ENCODE results near the gene GPR78. TPM values are rescaled to one million over a fixed set of nuclear protein-coding genes. Genes with fewer than 3 reads are reported as not detected.
"Not testable (repeated sequence)": the region's sequence is repeated elsewhere in the genome, so short reads cannot be mapped to it uniquely, and the experiment has no call there.

The GPR78 gene
- total and polyA plus RNA-seq, 8 donors = 0.31 to 2.3 (median 0.55) TPM; not detected in 5

GRCh38 chr4:8635897-8636554, 55.8 kb downstream of the GPR78 start:
- H3K9me3 ChIP-seq; H3K4me3 ChIP-seq; intact Hi-C loops (cut with DNase I; ENCODE audit: low total_unique reads); H3K36me3 ChIP-seq; DNase-seq; H3K27ac ChIP-seq; H3K4me1 ChIP-seq: not testable (repeated sequence)
- peaks cover 0 to 32% (median 4%) of the 10 kb centered on the region in 3 donors for H3K27me3 ChIP-seq
- 26% methylated on average over 3 of the region's 29 CpGs; no CpG with 5 or more reads in 4 of the 5 donors for WGBS, 5 donors

Other genes starting within 250 kb of the GPR78 start
- gene ACOX3, start 139.7 kb upstream of the GPR78 start, total RNA-seq = 10 to 100 TPM; 23.3 to 45.5 (median 37.9) TPM
- gene ACOX3, start 139.7 kb upstream of the GPR78 start, polyA plus RNA-seq = 10 to 100 TPM; 13.5 to 43.7 (median 22.4) TPM
- gene TRMT44, start 139.6 kb upstream of the GPR78 start, total RNA-seq = 10 to 100 TPM in 3 of 5 donors, 1 to 10 TPM in 2; 1.8 to 39.7 (median 13.3) TPM
- gene TRMT44, start 139.6 kb upstream of the GPR78 start, polyA plus RNA-seq = 1 to 10 TPM; 5.6 to 6.9 (median 6.7) TPM
- 10 to 100 TPM in 1 of 5 donors, 1 to 10 TPM in 2, not detected in 2; 2.3 to 13.2 (median 4.3) TPM for gene CPZ, start 12.4 kb downstream of the GPR78 start, total RNA-seq
- gene CPZ, start 12.4 kb downstream of the GPR78 start, polyA plus RNA-seq = 1 to 10 TPM in 1 of 3 donors, under 1 TPM in 2; 0.25 to 7.5 (median 0.92) TPM